ENCODE results near the gene CRTC1.

DNA sequence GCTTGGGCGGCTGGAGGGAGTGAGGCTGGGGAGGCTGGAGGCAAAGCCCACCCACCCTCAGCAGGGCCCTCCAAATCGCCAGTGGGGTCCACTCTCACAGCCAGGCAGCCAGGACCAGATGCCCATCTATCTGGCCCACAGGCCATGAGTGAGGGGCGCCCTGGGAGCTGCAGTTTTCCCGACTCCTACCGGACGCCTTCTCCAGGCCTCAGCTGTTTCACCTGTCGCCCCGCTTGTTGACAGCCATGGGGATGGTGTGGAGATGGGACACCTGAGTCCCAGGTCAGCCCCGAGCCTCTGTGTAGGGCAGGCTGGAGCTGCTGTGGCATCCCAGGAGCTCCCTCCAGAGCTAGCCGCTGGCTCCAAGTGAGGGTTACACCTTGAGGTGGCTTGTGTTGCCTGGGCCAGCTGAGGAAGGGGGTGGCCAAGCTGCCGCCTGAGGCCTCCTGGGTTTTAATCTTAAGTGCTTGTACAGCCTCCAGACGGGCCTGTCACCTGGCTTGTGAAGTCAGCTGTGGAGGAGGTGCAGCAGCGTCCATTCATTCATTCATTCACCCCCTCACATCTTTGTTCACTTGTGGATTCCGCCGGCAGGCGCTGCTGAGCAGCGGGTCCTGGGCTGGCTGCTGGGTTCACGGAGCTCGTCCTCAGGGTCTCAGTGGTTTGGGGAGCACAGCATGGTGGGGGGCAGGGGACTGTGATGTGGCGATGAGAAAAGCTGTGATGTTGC is 55.6 kb downstream of the CRTC1 start:
- TF ChIP-seq EZH2phosphoT487 (IDR thresholded peaks at IDR 0.05; ENCODE audit: borderline replicate concordance, low read length) (no peak), CTCF (IDR thresholded peaks at IDR 0.05; ENCODE audit: low read depth, low read length, poor library complexity, severe bottlenecking) (no peak)

Measured in DOHH2 (cell line).